MM.1S (cell line): ENCODE data around the gene ACTL6A.

Source experiments
- EZH2phosphoT487 ChIP-seq: fragments of 300-600 bp; sonication (generic); IDR thresholded peaks from 2 replicates; pipeline ENCODE4 v1.6.1; 2018; ENCODE audit warnings: antibody characterized with exemption, low read length
- TF ChIP-seq, protein P1 (sequence below): fragments of 300-600 bp; sonication (generic); IDR thresholded peaks from 2 replicates; pipeline ENCODE4 v1.5.1; 2016; ENCODE audit warnings: antibody characterized with exemption, low read length, mixed read lengths

DNA sequence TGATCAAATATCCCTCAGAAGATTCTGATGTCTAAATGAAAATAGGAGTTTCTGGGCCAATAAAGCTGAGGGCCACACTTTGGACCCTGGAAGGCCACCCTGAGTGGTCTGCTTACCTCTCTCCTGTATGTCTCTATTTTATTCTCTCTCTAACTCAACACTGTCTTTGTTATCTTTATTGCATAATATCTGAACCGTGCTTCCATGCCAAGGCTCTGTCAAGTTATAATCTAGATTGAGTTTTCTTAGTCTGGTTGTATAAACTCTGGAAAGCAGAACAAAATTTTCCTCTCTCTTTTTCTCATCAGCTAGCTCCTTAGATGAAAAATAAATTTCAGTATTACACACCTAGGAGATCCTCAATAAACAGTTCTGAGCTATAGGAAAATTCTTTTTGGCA, 36.2 kb upstream of the ACTL6A start:
- TF ChIP-seq, protein P1, sequence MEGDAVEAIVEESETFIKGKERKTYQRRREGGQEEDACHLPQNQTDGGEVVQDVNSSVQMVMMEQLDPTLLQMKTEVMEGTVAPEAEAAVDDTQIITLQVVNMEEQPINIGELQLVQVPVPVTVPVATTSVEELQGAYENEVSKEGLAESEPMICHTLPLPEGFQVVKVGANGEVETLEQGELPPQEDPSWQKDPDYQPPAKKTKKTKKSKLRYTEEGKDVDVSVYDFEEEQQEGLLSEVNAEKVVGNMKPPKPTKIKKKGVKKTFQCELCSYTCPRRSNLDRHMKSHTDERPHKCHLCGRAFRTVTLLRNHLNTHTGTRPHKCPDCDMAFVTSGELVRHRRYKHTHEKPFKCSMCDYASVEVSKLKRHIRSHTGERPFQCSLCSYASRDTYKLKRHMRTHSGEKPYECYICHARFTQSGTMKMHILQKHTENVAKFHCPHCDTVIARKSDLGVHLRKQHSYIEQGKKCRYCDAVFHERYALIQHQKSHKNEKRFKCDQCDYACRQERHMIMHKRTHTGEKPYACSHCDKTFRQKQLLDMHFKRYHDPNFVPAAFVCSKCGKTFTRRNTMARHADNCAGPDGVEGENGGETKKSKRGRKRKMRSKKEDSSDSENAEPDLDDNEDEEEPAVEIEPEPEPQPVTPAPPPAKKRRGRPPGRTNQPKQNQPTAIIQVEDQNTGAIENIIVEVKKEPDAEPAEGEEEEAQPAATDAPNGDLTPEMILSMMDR, result no peak
- TF ChIP-seq EZH2phosphoT487, result no peak
